Ovary (tissue), 9 donors: ENCODE measurements around the gene MT1F. TPM values are rescaled to one million over a fixed set of nuclear protein-coding genes. Genes with fewer than 3 reads are reported as not detected.
"Not testable (repeated sequence)": the region's sequence is repeated elsewhere in the genome, so short reads cannot be mapped to it uniquely, and the experiment has no call there.

Experiments used
- DNase-seq, 5 donors: peaks; one replicate each; pipeline ENCODE4 v3.0.0-alpha.2; 2019 to 2020
- H3K27ac ChIP-seq, 2 donors: fragments of 200-600 bp; one replicate each; pipeline versions ENCODE4 v1.5.1 to v1.8.0; 2019 to 2022
- H3K27me3 ChIP-seq: fragments of 200-600 bp; one replicate; pipeline ENCODE4 v1.8.0; 2022
- H3K36me3 ChIP-seq: fragments of 200-600 bp; sonication (generic); one replicate; pipeline ENCODE4 v1.5.1; 2019
- H3K4me1 ChIP-seq: one replicate; pipeline ENCODE4 v1.8.1; 2013; ENCODE audit warnings: mild to moderate bottlenecking, moderate library complexity; ENCODE audit not compliant: insufficient read depth
- H3K4me3 ChIP-seq: fragments of 200-600 bp; sonication (generic); one replicate; pipeline ENCODE4 v1.5.1; 2017
- H3K9me3 ChIP-seq, 2 donors: fragments of 200-600 bp in 1 of 2; sonication (generic) in 1 of 2; one replicate each; pipeline versions ENCODE4 v1.5.1 to v1.8.1; 2013 to 2019; ENCODE audit warnings: mild to moderate bottlenecking in 1 of 2, moderate library complexity in 1 of 2
- EP300 ChIP-seq: sonication (generic); formaldehyde crosslinking; IDR thresholded peaks from one replicate; pipeline ENCODE4 v1.6.1; 2017; ENCODE audit warnings: antibody characterized with exemption
- POLR2A ChIP-seq: fragments of 450-650 bp; IDR thresholded peaks from one replicate; pipeline ENCODE4 v1.6.1; 2017; ENCODE audit warnings: antibody characterized with exemption, mild to moderate bottlenecking, moderate library complexity
- WGBS, 3 donors: extraction: QIAGEN DNeasy Blood & Tissue Kit in 1 of 3; methylation state at CpG; one replicate each; pipeline versions ENCODE4 v1.1.5 to v1.1.7; 2013 to 2017; 5-methylcytosine and 5-hydroxymethylcytosine counted together
- intact Hi-C, 4 donors: fragments of 100-400 bp; cut with DNase I; formaldehyde crosslinking; loops; one replicate each; pipeline versions ENCODE4 v1.11.0 to v1.15.1; 2022 to 2023
- polyA plus RNA-seq, 2 donors: library from polyadenylated mRNA; stranded (reverse); fragments of 200-250 nt in 1 of 2; fragments of 350-450 nt in 1 of 2; fragmentation: Illumina TruSeq in 1 of 2; extraction: RNeasy Lipid Tissue Mini Kit (QIAGEN cat#74804) in 1 of 2; gene quantifications; one replicate each; pipeline ENCODE4 v1.2.3, GENCODE V29; 2013 to 2014
- total RNA-seq, 7 donors: library from RNA; depleted of rRNA in 2 of 7; stranded (reverse); fragments of >200 nt in 2 of 7; fragmentation: NEBNext Ultra II Directional in 3 of 7; extraction: Animal tissue kit (Norgen Biotek cat#: 25700) in 3 of 7; gene quantifications; one replicate each; pipeline versions ENCODE4 v1.1.0 to v1.2.4, GENCODE V29; 2016 to 2023
- TF ChIP-seq, protein P1 (sequence below), 3 donors: fragments of 450-650 bp in 2 of 3; fragments of 200-600 bp in 1 of 3; IDR thresholded peaks; one replicate each; pipeline versions ENCODE4 v1.5.1 to v1.8.0; 2016 to 2022; ENCODE audit warnings: antibody characterized with exemption in 3 of 3, mild to moderate bottlenecking in 1 of 3
- donor health status: DM: no; HTN: no; CAD: no; lungs with moderate emphysema.
- donor health status: DM: no; HTN: no; CAD: no.
- donor health status: Bipolar disorder and iron deficiency.
- donor health status: DM: yes; HTN: yes; CAD: no.
- donor health status: DM: no; HTN: no; CAD: no.
- donor health status: DM: yes; HTN: yes; CAD: no.

MT1F gene
- total and polyA plus RNA-seq, 9 donors: 0.73 to 76.3 (median 3.2) TPM; not detected in 1

DNA sequence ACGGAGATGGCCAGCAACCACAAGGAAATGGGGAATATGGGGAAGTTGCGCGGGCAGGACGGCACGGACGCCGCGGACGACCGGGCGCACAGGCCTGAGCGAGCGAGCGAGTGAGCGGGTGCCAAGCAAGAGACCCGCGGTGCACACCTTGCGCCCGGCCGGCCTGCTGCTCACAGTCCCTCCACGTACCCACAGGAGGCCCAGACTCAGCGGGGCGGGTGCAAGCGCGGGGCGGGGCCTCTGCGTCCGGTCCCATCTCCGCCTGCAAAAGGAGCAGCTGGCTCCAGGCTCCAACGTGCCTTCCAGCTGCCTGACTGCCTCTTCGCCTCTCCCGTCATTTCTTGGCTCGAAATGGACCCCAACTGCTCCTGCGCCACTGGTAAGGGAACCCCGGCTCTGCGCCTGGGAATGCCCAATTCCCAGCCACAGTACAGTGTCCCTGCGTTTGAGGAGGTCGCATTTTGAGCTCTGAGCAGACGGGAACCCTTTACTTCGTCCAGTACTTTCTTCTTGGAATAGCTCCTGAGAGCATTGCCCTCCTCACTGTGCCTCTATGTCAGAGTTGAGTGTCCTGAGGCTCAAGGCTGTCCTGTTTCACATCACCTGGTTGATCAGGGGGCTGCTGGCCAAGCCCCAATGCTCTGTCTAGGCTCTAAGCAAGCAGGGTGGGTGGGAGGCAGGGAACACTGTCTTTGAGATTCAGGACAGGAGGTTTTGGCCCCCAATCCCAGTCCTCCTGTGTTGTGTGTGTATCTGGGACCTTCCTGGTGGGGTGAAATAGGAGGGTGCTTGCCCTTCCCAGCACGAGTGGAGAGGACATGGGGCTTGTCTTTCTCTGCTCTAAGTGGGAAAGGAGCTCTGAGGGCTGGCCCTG lies 40.3 kb upstream of the MT1F start:
- H3K27me3 ChIP-seq: no peaks in the 10 kb centered on the region
- TF ChIP-seq EP300: no peak
- TF ChIP-seq, protein P1, sequence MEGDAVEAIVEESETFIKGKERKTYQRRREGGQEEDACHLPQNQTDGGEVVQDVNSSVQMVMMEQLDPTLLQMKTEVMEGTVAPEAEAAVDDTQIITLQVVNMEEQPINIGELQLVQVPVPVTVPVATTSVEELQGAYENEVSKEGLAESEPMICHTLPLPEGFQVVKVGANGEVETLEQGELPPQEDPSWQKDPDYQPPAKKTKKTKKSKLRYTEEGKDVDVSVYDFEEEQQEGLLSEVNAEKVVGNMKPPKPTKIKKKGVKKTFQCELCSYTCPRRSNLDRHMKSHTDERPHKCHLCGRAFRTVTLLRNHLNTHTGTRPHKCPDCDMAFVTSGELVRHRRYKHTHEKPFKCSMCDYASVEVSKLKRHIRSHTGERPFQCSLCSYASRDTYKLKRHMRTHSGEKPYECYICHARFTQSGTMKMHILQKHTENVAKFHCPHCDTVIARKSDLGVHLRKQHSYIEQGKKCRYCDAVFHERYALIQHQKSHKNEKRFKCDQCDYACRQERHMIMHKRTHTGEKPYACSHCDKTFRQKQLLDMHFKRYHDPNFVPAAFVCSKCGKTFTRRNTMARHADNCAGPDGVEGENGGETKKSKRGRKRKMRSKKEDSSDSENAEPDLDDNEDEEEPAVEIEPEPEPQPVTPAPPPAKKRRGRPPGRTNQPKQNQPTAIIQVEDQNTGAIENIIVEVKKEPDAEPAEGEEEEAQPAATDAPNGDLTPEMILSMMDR (IDR thresholded peaks at IDR 0.05): no peak
- no peak for TF ChIP-seq POLR2A
- H3K36me3 ChIP-seq: no peaks in the 10 kb centered on the region
- WGBS, 3 donors: 2 to 3% (median 2%) methylated on average over 38 to 40 of the region's 41 CpGs
- no peaks in the 10 kb centered on the region for H3K9me3 ChIP-seq
- H3K4me3 ChIP-seq: peak overlapping the region; percentile 7
- H3K27ac ChIP-seq: no peak overlapping the region
- intact Hi-C loops: no loop called here
- DNase-seq: peak; percentile 70 to 85 (median 76)
- H3K4me1 ChIP-seq: peaks cover 2% of the 10 kb centered on the region

DNA sequence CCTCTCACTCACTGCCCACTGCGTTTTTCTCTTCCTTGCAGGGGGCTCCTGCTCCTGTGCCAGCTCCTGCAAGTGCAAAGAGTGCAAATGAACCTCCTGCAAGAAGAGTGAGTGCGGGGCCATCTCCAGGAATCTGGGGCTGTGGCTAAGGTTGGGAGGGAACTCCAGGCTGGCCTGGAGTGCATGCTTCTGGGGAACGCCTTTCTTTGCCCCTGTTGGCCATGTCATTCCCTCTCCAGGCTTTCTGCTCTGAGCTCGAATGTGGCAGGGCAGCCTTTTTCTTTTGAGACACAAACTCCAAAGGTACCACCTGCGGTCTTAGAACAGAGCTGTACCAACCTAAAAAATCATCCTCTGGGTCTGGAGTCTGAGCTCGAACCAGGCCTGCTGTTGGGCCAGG lies 39.6 kb upstream of the MT1F start:
- TF ChIP-seq, protein P1 (IDR thresholded peaks at IDR 0.05): no peak
- no peak for TF ChIP-seq POLR2A
- TF ChIP-seq EP300: no peak
- Histone ChIP-seq H3K36me3 (no peaks in the 10 kb centered on the region), H3K9me3 (no peaks in the 10 kb centered on the region), H3K4me3 (no peak overlapping the region), H3K27me3 (no peaks in the 10 kb centered on the region), H3K4me1 (peaks cover 2% of the 10 kb centered on the region), H3K27ac (no peak overlapping the region)
- intact Hi-C loops: no loop called here
- DNase-seq: no peak
- WGBS, 3 donors: 69 to 78% (median 77%) methylated on average over 6 of the region's 6 CpGs

DNA sequence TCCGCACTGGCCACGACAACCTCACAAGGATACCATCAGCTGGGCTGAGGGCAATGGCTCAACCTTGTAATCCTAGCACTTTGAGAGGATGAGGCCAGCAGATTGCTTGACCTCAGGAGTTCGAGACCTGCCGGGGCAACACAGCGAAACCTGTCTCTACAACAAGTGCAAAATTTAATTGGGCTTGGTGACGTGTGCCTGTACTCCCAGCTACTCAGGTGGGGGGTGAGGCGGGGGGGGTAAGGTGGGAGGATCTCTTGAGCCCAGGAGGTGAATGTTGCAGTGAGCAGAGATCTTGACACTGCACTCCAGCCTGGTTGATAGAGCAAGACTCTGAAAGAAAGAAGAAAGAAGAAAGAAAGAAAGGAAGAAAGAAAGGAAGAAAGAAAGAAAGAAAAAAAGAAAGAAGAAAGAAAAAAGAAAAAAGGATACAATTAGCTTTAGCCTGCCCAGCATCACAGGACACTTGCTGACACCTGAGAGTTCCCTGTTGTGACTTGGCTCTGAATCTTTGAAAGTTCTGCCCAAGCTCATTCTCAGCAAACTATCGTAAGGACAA lies 37.3 kb upstream of the MT1F start:
- peaks cover 2% of the 10 kb centered on the region for H3K4me1 ChIP-seq
- intact Hi-C loops: loop anchor here in 1 of 4 donors (10.0 kb wide), 1 partner anchor 54 kb away; no protein-coding TSS in a partner anchor
- WGBS, 3 donors: 72 to 91% (median 75%) methylated on average over 7 to 8 of the region's 8 CpGs
- no peak for DNase-seq
- no peak overlapping the region for H3K27ac ChIP-seq
- TF ChIP-seq, protein P1 (IDR thresholded peaks at IDR 0.05): no peak
- TF ChIP-seq EP300 (no peak), POLR2A (no peak)
- no peaks in the 10 kb centered on the region for H3K27me3 ChIP-seq
- no peaks in the 10 kb centered on the region for H3K36me3 ChIP-seq
- H3K4me3 ChIP-seq: no peak overlapping the region
- H3K9me3 ChIP-seq: no peaks in the 10 kb centered on the region

DNA sequence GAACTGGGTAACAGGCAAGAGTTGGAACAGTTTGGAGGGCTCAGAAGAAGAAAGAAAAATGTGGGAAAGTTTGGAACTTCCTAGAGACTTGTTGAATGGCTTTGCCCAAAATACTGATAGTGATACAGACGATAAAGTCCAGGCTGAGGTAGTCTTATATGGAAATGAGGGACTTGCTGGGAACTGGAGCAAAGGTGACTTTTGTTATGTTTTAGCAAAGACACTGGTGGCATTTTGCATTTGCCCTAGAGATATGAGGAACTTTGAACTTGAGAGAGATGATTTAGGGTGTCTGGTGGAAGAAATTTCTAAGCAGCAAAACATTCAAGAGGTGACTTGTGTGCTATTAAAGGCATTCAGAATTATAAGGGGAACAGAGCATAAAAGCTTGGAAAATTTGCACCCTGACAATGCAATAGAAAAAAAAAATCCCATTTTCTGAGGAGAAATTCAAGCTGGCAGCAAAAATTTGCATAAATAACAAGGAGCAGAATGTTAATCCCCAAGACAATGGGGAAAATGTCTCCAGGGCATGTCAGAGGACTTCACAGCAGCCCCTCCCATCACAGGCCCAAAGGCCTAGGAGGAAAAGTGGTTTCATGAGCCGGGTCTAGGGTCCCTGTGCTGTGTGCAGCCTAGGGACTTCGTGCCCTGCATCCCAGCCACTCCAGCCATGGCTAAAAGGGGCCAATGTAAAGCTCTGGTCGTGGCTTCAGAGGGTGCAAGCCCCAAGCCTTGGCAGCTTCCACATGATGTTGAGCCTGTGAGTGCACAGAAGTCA lies 35.9 kb upstream of the MT1F start:
- not testable (repeated sequence) for H3K27ac ChIP-seq, H3K4me3 ChIP-seq, H3K36me3 ChIP-seq, H3K27me3 ChIP-seq, DNase-seq, H3K4me1 ChIP-seq, H3K9me3 ChIP-seq
- 65 to 74% (median 71%) methylated on average over 4 of the region's 4 CpGs for WGBS, 3 donors
- intact Hi-C loops: loop anchor here in 1 of 4 donors (10.0 kb wide), 1 partner anchor 53 kb away; no protein-coding TSS in a partner anchor

DNA sequence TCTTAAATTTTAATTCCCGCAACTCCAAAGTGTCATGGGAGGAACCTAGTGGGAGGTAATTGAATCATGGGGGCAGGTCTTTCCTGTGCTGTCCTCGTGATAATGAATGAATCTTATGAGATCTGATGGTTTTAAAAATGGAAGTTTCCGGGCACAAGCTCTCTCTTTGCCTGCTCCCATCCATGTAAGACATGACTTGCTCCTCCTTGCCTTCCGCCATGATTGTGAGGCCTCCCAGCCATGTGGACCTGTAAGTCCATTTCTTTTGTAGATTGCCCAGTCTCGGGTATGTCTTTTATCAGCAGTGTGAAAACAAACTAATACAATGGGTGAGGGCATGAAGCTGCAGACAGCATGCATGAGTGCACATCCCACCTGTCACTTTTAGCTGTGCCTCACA lies 34.6 kb upstream of the MT1F start:
- H3K27ac ChIP-seq, H3K9me3 ChIP-seq, H3K4me3 ChIP-seq, DNase-seq, H3K36me3 ChIP-seq, H3K4me1 ChIP-seq, H3K27me3 ChIP-seq: not testable (repeated sequence)
- intact Hi-C loops: loop anchor here in 1 of 4 donors (10.0 kb wide), 1 partner anchor 52 kb away; no protein-coding TSS in a partner anchor
- WGBS, 3 donors: 90 to 93% (median 90%) methylated on average over 5 of the region's 5 CpGs
